Embryonic facial prominence (tissue), 1 donor: ENCODE measurements around the gene UGT2B10.

Experiments used
- DNase-seq: peaks from one replicate; pipeline ENCODE4 v3.0.0-alpha.2; 2016; ENCODE audit errors: extremely low spot score

Gene UGT2B10

GRCh38 chr4:68871809-68872642 lies 56.2 kb downstream of the UGT2B10 start:
- DNase-seq: no peak

- no peak for DNase-seq
These were observed 57.1 kb downstream of the UGT2B10 start for GRCh38 chr4:68872643-68873502.

GRCh38 chr4:68874507-68874906 lies 58.7 kb downstream of the UGT2B10 start:
- no peak for DNase-seq

GRCh38 chr4:68877555-68877954 lies 61.8 kb downstream of the UGT2B10 start:
- no peak for DNase-seq

GRCh38 chr4:68878048-68878447 lies 62.3 kb downstream of the UGT2B10 start:
- no peak for DNase-seq
